ENCODE results near the gene IGFN1.

DNA sequence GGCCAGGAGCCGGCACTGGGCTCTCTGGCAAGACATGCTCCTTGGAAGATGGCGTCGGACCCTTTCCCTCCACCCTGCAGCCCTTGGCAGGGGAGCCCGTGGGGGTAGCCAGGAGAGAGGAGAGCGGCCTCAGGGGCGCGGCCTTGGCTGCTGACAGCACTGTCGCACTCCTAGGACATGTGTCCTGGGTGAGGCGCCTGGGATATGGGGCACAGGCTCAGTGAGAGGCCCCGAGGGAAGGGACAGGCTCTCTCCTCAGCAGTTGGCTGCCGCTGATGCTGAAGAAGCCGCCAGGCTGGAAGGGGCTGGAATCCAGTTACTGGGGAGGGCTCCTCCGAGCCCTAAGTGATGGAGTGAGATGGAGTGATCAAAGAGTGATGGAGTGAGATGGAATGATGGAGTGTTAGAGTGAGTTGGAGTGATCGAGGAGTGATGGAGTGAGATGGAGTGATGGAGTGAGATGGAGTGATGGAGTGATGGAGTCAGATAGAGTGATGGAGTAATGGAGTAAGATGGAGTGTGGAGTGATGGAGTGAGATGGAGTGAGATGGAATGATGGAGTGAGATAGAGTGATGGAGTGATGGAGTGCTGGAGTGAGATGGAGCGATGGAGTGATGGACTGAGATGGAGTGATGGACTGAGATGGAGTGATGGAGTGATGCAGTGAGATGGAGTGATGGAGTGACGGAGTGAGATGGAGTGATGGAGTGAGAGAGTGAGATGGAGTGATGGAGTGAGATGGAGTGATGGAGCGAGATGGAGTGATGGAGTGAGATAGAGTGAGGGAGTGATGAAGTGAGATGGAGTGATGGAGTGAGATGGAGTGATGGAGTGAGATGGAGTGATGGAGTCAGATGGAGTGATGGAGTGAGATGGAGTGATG is 65.1 kb downstream of the IGFN1 start:
- no peak for TF ChIP-seq POLR2A (IDR thresholded peaks at IDR 0.05; ENCODE audit: extremely low read depth, insufficient read length)
- TF ChIP-seq, protein P1, sequence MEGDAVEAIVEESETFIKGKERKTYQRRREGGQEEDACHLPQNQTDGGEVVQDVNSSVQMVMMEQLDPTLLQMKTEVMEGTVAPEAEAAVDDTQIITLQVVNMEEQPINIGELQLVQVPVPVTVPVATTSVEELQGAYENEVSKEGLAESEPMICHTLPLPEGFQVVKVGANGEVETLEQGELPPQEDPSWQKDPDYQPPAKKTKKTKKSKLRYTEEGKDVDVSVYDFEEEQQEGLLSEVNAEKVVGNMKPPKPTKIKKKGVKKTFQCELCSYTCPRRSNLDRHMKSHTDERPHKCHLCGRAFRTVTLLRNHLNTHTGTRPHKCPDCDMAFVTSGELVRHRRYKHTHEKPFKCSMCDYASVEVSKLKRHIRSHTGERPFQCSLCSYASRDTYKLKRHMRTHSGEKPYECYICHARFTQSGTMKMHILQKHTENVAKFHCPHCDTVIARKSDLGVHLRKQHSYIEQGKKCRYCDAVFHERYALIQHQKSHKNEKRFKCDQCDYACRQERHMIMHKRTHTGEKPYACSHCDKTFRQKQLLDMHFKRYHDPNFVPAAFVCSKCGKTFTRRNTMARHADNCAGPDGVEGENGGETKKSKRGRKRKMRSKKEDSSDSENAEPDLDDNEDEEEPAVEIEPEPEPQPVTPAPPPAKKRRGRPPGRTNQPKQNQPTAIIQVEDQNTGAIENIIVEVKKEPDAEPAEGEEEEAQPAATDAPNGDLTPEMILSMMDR (IDR thresholded peaks at IDR 0.05; ENCODE audit: low read depth, low read length): no peak
- TF ChIP-seq, protein P2, sequence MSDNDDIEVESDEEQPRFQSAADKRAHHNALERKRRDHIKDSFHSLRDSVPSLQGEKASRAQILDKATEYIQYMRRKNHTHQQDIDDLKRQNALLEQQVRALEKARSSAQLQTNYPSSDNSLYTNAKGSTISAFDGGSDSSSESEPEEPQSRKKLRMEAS (IDR thresholded peaks at IDR 0.05; ENCODE audit: low read depth, low read length): no peak

Data from NB4 (cell line).